Measurements from ENCODE around the gene OTULINL.
"Not testable (repeated sequence)": the region's sequence is repeated elsewhere in the genome, so short reads cannot be mapped to it uniquely, and the experiment has no call there.

The OTULINL gene

GRCh38 chr5:14581106-14581890 is at the start of gene OTULINL:
Gene OTULINL, plus strand, starts transcription at chr5:14581792. Its CDS starts 103 bp downstream, at chr5:14581895.
- peak; percentile 88 for DNase-seq

- DNase-seq: no peak
Observed at GRCh38 chr5:14532180-14532579, 49.4 kb upstream of the OTULINL start.

- DNase-seq: no peak
Observed at GRCh38 chr5:14534773-14535172, 46.8 kb upstream of the OTULINL start.

- DNase-seq: no peak
Observed at GRCh38 chr5:14545308-14545707, 36.3 kb upstream of the OTULINL start.

DNA sequence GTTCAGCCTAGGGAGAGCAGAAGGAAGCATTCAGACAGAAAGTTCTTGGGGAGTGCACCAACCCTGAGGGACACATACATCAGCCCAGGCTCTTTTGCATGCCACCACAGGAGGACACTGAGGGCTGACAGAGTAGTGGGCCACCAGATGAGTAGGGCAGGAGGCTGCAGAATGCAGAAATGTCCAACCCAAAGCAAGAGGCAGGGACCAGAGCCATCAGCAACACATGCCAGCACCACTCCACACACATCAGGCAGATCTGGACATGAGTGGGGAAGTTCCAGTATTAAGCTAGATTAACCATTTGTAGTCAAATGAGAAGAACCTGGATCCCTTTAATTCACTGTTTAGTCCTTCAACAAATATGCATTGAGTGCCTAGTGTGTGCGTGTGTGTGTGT is 35.7 kb upstream of the OTULINL start:
- DNase-seq: no peak

DNA sequence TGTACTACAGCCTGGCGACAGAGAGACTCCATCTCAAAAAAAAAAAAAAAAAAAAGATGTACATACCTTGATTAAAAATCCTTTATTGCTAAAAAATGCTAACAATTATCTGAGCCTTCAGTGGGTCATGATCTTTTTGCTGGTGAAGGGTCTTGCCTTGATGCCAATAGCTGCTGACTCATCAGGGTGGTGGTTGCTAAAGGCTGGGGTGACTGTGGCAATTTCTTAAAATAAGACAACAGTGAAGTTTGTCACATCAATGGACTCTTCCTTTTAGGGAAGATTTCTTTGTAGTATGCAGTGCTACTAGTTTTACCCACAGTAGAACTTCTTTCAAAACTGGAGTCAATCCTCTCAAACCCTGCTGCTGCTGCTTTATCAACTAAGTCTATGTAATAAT is 33.9 kb upstream of the OTULINL start:
- DNase-seq: no peak

GRCh38 chr5:14551211-14551610 is 30.4 kb upstream of the OTULINL start:
- DNase-seq: no peak

DNA sequence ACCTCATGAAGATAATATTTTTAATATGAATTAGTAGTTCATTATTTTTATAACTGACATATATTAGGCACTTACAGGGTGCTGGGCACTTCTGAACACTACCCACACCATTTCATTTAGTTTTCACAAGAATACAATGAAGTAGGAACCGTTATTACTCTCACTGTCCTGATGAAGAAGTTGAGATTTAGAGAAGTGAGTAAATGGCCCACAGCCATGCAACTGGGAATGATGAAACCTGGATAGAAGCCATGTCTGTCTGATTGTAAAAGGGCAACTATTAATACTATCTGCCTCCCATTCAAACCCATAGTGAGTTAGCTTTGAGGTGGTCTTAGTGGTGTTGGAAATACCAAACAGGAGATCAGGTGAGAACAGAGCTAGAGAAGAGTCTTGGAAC is 29.6 kb upstream of the OTULINL start:
- DNase-seq: no peak

- not testable (repeated sequence) for DNase-seq
Observed at GRCh38 chr5:14554288-14554687, 27.3 kb upstream of the OTULINL start.

DNA sequence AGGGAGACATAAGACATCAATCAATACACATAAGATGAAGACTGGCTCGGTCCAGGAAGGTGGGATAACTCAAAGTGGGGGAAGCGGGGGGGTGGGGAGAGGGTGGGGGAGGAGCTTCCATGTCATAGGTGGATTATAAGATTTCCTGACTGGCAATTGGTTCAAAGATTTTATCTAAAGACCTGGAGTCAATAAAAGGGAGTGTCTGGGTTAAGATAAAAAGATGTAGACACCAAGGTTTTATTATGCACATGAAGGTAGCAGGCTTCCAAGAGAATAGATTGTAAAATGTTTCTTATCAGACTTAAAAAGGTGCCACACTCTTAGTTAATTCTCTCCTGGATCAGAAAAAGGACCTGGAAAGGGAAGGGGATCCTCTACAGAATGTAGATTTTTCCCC is 25.6 kb upstream of the OTULINL start:
- no peak for DNase-seq

GRCh38 chr5:14557203-14557770 is 24.3 kb upstream of the OTULINL start:
- DNase-seq: no peak

DNA sequence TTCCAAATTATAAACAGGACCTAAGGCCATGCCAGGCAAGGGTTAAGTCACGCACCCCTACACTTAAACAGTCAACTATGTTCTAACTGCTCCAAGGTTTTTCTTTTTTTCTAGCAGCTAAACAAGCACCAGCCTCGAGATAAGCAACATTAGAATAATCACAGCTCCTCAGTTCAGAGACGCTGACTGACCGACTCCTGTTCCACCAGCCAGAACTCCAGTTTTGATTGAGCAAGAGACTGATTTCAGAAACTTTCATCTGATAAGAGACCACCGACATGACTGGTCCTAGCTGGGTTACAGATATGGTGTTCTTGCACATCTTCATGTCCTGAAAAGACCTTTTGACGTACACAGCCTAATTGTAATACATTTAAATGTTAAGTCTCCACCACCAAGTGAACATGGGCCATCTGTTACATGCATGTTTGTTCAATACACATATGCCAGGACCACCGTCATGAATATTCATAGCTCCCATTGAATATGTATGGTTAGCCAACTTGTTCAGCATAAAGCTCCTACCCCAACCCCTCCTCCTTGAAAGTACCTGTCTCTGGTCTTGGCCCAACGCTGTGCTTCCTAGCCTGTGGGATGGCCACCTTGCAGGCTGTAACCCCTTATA is 23.7 kb upstream of the OTULINL start:
- DNase-seq: no peak

DNA sequence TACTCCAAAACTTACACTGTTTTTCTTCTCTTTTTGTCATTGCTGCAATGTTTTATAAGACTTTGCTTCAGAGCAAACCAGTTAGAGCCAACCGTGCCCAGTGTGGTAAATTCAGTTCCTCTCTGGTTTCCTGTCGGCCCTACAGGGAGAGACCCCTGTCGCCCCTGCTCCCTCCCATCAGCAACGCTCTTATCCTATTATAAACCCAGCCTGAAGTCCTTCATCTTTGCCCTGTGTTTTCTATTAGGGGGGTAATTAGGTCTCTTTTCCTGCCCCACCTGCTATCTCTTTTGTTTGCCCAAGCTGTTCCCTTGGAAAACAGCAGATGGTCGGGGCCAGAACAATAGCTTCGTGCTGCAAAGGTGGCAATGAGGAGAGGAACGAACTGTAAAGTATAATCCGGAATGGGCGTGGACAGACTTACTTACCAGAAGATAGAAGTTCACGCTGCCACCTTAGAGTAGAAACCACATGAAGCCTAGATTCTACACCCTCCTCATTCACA is 21.4 kb upstream of the OTULINL start:
- no peak for DNase-seq

DNA sequence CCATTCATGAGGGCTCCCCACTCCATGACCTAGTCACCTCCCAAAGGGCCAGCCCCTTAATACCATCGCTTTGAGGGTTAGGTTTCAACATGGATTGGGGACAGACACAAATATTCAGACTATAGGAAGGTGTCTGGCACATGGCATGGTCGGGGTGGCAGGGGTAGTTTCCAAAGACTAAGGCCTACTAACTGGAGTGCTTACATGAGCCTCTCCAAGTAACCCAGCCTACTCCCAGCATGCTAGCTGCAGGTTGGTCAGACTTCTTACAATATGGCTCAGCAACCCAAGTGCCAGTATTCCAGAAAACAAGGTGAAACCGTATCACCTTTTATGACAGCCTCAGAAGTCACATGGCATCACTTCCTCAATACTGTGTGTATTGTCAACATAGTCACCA is 19.9 kb upstream of the OTULINL start:
- no peak for DNase-seq

DNA sequence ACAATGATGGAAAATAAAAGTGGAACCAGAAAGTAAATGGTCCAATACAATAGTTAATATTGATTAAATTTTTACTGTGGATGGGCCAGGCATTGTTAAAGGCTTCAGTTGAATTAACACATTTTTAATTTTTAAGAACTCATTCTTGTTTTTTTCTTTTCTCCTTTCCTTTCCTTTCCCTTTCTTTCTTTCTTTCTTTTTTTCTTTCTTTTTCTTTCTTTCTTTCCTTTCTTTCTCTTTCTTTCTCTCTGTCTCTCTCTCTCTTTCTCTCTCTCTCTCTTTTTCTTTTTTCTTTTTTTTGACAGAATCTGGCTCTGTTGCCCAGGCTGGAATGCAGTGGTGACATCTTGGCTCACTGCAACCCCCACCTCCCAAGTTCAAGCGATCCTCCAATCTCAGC is 13.3 kb upstream of the OTULINL start:
- DNase-seq: no peak

- DNase-seq: no peak
Observed at GRCh38 chr5:14569948-14570691, 11.5 kb upstream of the OTULINL start.

GRCh38 chr5:14571901-14572300 is 9.7 kb upstream of the OTULINL start:
- no peak for DNase-seq

GRCh38 chr5:14572385-14572784 is 9.2 kb upstream of the OTULINL start:
- no peak for DNase-seq

DNA sequence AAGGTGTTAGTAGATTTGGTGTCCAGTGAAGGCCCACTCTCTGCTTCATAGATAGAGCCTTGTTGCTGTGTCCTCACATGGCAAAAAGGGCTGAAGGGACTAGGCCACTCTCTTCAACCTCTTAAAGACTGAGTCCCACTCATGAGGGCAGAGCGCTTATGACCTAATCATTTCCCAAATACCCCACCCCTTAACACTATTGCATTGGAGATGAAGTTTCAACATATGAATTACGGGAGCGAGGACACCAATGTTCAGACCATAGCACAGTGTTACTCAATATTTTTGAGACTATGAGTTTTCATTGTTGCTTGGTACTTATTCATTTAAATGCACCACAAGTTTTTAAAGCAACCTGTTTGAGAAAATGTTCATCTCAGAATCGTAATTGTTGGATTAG is 8.8 kb upstream of the OTULINL start:
- DNase-seq: no peak

- no peak for DNase-seq
Observed at GRCh38 chr5:14574096-14574495, 7.5 kb upstream of the OTULINL start.

DNA sequence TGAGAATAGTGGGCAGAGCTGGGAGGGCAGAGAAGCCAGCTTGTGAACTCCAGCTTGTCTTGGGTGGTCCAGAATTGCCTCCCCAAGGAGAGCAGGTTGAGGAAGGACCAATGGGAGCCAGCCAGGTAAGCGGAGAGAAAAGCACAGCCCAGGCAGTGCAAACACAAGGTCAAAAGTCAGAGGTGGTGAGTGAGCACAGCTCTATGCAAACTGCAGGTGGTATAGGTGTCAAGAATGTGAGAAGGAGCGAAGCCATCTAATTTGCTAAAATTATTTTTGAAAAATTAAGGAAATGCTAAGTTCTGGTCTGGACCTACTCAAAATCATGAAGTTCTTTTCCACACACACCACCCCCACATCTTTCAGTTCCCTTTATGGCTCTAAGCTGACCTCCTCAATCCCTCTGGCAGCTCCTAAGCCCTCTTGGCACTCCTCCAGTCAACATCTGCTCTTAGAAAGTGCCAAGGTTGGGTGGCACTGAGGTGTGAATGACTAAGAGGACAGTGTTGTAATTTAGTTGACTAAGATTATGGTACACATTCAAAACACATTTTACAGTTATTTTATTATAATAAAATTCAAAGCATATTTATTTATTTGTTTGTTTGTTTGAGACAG is 6.6 kb upstream of the OTULINL start:
- no peak for DNase-seq

DNA sequence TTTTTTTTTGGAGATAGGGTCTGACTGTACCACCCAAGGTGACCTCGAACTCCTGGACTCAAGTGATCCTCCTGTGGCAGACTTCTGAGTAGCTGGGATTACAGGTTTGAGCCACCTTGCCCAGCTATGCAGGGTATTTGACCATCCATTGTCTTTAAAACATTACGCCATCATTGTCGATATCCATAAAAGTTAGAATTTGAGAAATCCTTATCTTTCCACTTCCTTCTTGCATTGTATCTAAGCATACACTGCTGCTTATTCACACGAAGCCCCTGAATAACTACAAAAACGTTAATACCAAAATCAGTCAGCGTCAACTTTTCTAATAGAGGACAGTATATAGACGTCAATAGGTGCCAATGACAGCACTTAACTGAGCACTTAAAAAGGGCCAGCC is 5.4 kb upstream of the OTULINL start:
- no peak for DNase-seq

All from stimulated activated CD4-positive, alpha-beta T cell treated with anti-CD3 and anti-CD28 coated beads, Interleukin-4, amount 100 ng/mL, for 24 hours (primary cell).